NCI-H128 (cell line): Measurements from ENCODE around the gene HP1BP3.
"Not testable (repeated sequence)": the region's sequence is repeated elsewhere in the genome, so short reads cannot be mapped to it uniquely, and the experiment has no call there.

Experiments
- DNase-seq: peaks from one replicate; lab custom pipeline; 2025; ENCODE audit not compliant: unreplicated experiment; lab: John Stamatoyannopoulos, UW

HP1BP3 gene

DNA sequence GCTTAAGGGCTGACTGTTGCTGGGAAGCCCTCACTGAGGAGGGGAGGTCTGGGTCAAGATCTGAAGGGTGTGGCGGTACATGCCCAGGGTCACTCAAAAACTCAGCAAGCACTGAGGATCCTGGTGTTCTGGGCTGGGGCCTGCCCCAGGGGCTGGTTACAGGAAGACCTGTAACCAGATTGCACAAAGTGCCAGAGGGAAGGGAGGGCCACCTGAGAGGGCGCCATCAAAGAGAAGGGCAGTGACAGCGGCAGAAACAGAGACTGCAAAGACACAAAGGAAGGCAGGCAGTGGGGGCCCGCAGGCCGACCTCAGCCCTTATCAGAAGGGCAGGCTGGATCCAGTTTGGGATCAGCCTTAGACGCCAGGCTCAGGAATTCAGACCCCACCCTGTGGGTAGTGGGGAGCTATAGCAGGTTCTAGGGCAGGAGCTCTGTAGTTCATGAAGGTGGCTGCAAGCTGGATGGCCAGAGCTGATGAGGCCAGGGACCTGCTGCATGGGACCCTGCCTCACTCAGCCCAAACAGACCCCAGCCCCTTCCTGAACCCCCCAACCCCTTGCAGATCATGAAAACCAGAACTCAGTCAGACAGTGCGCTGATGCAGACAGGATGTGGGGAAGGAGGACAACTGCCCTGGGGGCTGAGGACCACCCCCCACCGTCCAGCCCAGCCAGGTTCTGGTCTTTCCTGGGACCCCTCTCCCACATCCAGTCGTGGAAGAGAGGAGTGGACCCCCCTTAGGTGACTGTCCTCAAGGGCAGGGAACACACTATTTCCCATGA lies 58.5 kb downstream of the HP1BP3 start:
- DNase-seq, result no peak

DNA sequence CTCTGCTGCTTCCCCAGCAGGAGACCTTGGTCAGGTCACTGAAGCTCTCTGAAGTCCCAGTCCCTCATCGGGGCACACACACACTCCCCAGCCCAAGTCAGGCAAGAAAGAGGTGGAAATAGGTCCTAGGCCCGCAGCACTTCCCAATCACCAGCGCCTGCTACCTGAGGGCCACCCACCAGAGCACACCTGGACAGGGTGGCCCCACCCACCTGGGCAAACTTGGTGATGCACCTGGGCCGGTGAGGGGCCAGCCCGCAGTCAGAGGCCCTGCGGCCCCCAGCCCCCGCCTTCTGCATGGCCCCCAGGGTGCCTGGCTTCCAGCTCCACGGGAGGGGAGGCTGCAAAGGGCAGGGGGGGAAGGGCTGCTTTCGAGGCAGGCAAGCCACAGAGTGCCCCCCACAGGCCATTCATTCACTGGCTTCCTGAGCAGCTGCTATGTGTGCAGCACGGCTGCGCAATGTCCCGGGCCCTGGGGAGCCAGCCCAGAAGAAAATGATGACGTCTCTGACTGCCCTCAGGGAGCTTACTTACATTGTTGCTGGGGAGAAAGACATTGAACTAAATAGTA lies 59.3 kb downstream of the HP1BP3 start:
- no peak for DNase-seq

GRCh38 chr1:20726932-20727745 lies 60.0 kb downstream of the HP1BP3 start:
- no peak for DNase-seq

GRCh38 chr1:20726118-20726911 lies 60.8 kb downstream of the HP1BP3 start:
- DNase-seq, result no peak

DNA sequence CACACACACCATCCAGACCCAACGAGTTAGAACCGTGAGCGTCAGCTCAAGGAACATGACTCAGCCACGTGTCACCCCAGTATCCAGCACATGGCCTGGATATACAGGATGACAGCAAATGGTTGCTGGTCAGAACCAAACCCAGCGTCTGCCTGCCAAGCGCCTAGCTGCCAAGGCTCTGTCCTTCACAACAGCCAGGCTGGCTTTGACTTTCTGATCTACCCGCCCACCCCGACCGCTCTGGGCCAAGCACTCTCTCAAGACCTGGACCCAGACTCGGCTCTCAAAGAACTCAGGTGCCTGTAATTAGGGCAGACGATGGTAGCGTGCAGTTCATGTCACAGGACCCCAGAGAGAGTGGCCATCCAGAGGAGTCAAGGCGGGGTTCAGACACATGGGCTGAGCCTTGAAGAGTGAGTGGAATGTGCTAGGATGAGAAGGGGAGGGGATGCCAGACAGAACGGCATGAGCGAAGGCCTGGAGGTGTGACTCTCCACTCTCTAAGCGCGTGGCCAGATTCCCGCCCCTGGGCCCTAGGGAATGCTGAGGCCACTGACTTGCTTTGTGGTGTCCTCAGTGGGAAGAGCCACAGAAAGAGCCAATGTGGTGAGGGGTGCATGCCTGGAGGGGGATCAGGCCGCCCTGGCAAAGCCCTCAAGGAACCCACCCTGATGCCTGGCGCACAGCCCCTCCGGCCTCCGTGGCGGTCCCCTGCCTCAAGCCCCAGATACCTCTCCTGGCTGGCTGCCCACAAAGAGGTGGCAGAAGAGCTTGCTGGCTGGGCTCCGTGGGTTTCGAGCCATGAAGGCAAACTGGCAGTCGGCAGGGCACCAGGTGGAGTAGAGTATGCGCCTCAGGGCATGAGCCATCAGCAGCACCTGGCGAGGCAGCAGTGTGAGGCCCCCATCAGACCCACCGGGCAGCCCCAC lies 61.7 kb downstream of the HP1BP3 start:
- DNase-seq, result peak; percentile 35

GRCh38 chr1:20724364-20725188 lies 62.5 kb downstream of the HP1BP3 start:
- no peak for DNase-seq

- DNase-seq, result no peak
These were observed 63.4 kb downstream of the HP1BP3 start for GRCh38 chr1:20723537-20724363.

GRCh38 chr1:20723159-20723536 lies 64.0 kb downstream of the HP1BP3 start:
- DNase-seq, result no peak

GRCh38 chr1:20721117-20722061 lies 65.7 kb downstream of the HP1BP3 start:
- no peak for DNase-seq

DNA sequence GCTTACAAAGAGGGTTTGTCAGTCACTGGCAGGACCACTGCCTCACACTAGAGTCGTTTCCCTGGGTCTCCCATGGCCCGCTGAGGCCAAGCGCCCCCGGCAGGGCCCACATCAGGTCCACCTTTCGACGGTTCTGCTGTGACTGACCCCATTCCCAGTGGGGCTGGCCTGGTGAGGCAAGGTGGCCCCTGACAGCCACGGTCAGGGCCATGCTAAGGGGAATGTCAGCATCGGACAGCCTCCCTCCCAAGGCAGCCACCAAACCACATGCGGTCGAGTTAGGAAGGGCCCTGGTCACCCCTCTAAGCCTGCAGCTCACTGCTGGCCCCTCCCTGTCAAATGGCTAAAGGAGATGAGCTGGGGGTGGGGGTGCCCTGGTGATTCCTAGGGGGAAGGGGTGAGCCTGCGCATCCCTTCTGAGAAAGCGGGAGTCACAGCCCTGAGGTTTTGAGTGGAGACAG lies 66.4 kb downstream of the HP1BP3 start:
- DNase-seq, result no peak

DNA sequence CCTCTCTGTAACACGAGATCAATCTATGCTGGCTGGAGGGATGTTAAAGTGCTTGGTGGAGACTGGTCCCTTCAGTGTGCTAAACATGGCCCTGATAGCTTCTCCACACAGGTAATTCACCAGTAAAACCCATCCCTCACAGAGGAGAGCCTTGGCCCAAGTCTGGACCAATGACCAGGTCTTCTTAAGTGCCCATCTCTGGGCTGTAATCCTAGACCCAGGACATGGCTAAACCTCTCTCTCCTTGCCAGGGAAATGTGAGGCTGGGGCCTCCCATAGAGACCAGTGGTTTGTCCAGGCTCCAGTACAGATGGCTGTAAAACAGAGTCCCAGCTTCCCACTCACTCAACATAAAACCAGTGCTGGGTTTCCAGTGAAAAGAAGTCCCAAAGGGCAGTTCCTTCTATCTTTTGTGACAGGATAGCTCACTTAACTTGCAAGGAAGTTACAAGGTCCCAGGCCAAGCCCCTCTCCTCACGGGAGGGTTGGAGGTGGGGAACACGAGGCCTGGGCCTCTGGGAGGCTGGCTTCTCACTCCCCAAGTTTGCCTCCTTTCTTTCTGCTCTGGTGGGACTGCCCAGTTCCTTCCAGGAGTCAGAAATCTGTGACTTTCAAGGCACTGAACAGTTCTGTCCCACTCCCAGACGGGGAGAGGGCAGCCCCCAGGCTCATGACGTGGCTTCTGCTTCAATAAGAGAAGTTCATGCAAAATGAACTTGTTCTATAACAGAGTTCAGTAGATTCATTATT lies 67.1 kb downstream of the HP1BP3 start:
- no peak for DNase-seq

DNA sequence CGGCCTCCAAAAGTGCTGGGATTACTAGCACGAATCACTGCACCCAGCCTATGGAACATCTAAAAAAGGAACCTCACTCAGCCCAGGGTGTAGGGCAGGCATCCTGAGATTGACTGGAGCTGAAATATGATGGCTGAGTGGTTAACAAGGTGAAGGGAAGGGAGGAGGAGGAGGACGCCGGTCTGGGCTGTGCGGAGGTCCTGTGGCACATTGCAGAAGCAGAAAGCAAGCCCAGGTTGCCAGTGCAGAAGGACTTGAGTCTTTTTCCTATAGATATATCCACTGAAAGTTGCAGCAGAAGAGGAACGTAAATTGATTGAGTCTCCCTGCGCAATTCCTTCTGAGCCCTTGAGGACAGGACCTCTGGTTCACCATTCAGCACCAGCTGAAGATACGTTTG lies 67.8 kb downstream of the HP1BP3 start:
- no peak for DNase-seq

DNA sequence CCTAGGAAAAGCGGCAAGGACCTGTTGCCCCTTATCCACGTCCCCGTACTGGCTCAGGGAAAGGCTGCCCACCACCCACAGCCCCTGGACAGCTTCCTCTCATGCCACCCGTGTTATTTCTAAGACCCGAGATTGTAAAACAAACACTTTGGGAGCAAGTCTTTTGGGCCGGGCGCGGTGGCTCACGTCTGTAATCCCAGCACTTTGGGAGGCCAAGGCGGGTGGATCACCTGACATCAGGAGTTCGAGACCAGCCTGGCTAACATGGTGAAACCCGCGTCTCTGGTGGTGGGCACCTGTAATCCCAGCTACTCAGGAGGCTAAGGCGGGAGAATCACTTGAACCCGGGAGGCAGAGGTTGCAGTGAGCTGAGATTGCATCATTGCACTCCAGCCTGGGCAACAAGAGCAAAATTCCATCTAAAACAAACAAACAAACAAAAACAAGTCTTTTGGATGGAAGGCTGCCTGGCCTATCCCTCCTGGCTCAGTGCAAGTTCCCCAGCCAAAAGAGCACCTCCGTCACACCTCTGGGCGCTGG lies 68.7 kb downstream of the HP1BP3 start:
- not testable (repeated sequence) for DNase-seq

GRCh38 chr1:20717452-20718342 lies 69.4 kb downstream of the HP1BP3 start, which contains the start of gene KIF17:
Gene KIF17, minus strand, starts transcription at chr1:20718007. Its CDS starts 301 bp downstream, at chr1:20717706.
- peak; percentile 27 for DNase-seq

GRCh38 chr1:20716232-20716631 lies 70.9 kb downstream of the HP1BP3 start:
- no peak for DNase-seq
